H4 (cell line): ENCODE results near the gene IRF5. TPM values are rescaled to one million over a fixed set of nuclear protein-coding genes. Genes with fewer than 3 reads are reported as not detected.

ENCODE experiments used
- DNase-seq: peaks from one replicate; pipeline ENCODE4 v3.0.0-alpha.2; 2015; ENCODE audit warnings: low spot score
- total RNA-seq: library from RNA; depleted of rRNA; stranded (reverse); fragments of >200 nt; shearing (Covaris generic); gene quantifications from 2 replicates; pipeline ENCODE4 v1.2.3, GENCODE V29; 2014

Gene IRF5
- total RNA-seq, 1 experiment from 2014 or later: 2.6 TPM

- DNase-seq: no peak
Observed at GRCh38 chr7:128920913-128921582, 16.7 kb upstream of the IRF5 start.

- DNase-seq: no peak
Observed at GRCh38 chr7:128921866-128922440, 15.8 kb upstream of the IRF5 start.

- no peak for DNase-seq
Observed at GRCh38 chr7:128922496-128923410, 15.0 kb upstream of the IRF5 start.

- DNase-seq: no peak
Observed at GRCh38 chr7:128923411-128923800, 14.3 kb upstream of the IRF5 start.

- no peak for DNase-seq
Observed at GRCh38 chr7:128924707-128925588, 12.8 kb upstream of the IRF5 start.

GRCh38 chr7:128928159-128928813 lies 9.4 kb upstream of the IRF5 start:
- DNase-seq: no peak

GRCh38 chr7:128928882-128929788 lies 8.6 kb upstream of the IRF5 start:
- DNase-seq: no peak

- DNase-seq: no peak
Observed at GRCh38 chr7:128931190-128931798, 6.4 kb upstream of the IRF5 start.

- DNase-seq: no peak
Observed at GRCh38 chr7:128931965-128932861, 5.5 kb upstream of the IRF5 start.

GRCh38 chr7:128932862-128933179 lies 4.9 kb upstream of the IRF5 start:
- DNase-seq: no peak

GRCh38 chr7:128933180-128933891 lies 4.4 kb upstream of the IRF5 start:
- no peak for DNase-seq

GRCh38 chr7:128934361-128935341 lies 3.1 kb upstream of the IRF5 start:
- no peak for DNase-seq

- DNase-seq: no peak
Observed at GRCh38 chr7:128935342-128935730, 2.4 kb upstream of the IRF5 start.

- no peak for DNase-seq
Observed at GRCh38 chr7:128936798-128937197, 929 bp upstream of the IRF5 start.

- no peak for DNase-seq
Observed at GRCh38 chr7:128937271-128937646, 468 bp upstream of the IRF5 start.

GRCh38 chr7:128938544-128939074 lies 882 bp downstream of the IRF5 start:
- no peak for DNase-seq
